Fibroblast of peridontal ligament (primary cell): ENCODE measurements around the gene NGDN.

Experiments
- DNase-seq: peaks from one replicate; pipeline ENCODE4 v3.0.0-alpha.2; 2010; ENCODE audit errors: extremely low read depth

Gene NGDN

DNA sequence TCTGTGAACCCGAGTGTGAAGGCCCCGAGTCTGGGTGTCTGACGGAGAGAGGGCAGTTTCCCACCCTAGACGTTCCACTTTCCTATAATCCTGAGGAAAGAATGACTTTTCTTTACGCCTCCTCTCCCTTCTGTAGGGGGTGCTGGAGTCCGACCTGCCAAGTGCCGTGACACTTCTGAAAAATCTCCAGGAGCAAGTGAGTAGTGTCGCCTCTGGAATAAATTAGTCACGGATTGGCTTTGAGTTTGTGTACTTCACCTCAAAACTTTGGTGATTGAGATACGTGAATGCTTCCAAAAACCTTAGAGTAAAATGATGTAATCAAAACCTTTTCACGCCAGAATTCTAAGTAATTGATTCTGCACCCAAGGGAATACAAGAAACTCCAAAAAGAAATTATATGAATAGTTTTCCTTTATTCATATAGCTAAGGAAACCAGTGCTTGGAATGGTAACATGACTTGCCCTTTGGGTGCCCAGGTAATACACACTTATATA is 452 bp downstream of the NGDN start:
- no peak for DNase-seq

DNA sequence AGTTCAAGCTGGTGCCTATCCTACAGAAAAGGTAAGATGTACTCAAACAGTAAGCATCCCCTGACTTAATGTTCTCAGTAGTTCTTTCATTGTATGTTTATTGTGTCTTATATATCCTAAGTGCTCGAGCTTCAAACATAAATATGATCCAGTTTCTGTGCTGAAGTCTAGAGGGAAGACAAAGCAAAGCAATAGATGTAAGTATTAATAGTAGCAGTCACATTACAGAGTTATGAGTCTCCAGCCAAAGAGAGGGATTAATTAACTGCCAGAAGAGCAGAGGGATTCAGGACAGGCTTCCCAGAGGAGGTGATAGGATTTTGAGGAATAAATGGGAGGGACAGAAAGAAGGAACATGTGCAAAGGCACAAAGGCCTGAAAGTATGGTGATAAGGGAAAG is 1.4 kb downstream of the NGDN start:
- no peak for DNase-seq

DNA sequence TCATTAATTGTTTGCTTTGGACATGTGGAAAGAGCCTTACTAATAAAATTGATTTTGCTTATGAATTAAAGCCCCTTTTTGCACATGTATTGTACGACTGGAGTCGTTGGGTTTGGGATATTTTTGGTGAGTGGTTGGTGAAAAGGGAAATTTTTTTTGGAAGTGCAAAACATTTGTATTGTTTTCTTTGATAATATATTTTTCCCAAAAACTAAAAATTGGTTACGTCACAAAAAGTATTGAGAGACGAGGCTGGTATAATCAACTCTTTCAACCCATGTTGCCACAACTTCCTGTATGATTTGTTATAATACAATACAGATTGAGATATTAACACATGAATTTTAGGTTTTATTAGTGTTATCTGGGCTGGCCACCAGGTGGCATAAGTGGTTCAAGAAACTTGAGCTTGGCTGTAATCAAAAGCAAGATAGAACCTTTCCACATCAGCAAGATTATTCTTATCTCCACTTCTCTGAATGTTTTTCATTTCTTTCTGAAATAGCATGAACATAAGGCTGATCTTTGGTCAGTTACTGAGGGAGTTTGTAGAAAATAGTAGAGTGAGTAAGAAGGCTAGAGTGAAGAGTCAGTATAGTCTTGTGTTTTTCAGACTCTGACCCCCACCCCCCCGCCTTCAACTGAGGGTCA is 8.7 kb downstream of the NGDN start:
- DNase-seq, result peak; percentile 81

DNA sequence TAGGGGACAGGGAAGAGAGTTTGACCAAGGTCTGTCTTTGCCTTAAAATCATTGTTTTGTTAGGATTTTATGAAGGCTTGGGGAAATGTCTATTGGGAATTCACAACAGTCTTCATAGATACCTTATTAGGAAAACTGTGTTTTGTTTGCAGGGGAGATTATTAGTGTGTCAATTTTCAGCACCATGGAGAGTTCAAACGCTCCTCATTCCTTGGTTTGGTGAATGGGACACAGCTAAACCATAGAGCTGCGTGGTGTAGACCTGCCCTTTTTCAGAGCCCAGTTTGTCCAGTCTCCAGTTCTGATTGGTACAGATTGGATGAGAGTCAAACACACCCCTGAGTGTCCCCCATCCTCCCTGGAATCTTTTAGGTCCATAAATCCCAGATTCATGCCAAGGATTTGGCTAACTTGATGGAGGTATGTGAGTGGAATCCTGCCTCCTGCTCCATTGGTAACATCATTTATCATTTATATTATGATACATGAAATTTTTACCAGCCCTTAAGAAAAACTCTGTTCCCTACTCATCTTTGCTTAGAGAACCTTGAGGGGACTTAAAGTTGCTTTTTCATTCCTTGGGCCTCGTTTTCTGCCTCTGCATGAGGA is 12.0 kb downstream of the NGDN start:
- peak; percentile 22 for DNase-seq

DNA sequence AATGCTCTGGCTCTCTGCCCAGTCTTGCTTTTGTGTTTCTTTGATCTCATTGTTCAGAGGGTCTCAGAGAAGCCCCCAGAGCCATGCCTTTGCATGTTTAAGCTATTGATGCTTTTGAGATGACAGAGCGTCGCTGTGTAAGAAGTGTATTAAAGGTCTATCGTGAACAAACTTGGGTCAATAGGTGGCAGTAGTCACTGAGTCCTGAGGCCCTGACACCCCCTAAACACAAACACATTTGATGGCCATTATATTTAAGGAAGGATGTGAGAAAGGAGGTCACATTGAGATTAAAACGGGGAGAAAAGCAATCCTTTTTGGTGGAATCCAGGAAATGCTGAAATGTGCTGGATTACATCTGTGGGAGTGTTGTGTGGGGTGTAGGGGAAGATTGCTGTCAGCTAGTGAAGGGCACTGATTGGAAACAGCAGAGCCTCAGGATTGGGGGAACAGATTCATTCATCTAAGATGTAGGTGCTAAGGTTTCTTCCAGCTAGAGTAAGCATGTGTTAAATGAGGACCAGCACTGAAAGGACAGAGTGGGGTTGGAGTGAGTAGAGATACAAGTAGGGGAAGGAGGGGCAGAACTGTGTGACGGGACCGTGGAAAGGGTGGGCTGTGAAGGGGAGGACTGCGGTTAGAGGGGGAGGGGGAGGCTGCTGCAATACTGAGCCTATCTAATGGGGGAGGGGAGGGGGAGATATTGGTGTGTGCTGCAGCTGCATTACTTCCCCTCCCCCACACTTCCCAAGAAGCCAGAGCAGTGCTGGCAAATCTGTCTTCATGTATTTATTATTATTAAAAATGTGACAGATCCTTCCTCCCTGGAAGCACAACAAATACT is 12.7 kb downstream of the NGDN start:
- no peak for DNase-seq

DNA sequence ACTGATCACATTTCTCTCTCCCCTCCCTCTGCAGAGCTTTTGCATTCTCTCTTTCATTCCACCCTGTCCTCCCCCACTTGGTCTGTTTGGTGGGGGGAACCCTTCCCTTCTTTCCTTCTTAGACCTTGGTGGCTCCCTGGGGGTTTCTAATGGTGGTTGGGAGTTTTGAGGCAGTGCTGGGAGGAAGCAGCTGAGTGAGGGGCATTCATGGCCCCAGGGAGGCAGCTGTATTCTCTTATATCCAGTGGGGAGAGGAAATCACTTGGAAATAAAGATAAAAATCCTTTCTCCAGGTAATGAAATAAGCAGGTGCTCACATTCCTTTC is 13.3 kb downstream of the NGDN start:
- DNase-seq, result no peak

DNA sequence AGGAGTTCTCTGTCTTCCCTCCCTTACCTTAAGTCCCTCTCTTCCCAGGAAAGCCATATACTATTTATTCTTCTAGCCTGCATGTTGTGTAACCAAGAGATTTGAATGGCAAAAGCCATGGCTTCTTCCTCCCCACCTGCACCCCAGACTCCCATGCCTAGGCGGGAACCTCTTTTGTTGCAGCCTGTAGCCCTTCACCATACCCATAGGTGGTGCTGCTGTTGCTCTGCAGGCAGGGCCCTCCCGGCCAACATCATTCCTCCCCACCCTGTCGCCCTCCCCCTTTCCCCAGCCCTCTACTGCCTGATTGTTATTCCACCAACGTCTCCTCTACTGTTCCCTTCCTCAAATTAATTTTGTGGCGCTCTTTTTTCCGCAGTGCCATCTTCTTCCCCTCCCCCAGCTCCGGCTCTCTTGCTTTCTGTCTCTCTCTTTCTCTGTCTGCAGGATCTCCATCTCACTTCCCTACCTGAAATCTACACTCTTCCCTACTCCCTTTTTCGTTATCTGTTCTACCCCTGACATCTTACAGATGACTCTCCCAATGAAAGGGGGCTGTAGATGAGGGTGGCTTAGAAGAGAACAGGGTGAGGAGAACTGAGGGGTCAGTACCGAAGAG is 13.8 kb downstream of the NGDN start:
- DNase-seq, result no peak

DNA sequence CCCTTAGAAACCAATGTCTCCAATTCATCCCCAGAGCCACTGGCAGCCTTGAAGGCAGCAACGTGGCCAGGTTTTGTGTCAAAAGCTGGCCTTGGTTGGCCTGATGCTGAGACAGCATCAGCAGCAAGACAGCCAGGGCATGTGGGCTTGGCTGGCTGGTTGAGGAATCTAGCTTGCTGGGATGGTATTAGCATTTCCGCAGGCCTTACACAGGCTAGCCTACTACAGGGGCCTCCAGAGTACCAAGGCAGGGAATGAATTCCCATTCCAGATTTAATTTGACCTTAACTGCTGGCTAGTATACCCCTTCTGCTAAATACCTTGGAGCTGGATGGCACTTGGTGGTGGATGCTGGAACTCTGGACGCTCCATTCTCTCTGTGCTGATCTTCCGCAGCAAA is 15.8 kb downstream of the NGDN start:
- DNase-seq, result no peak

DNA sequence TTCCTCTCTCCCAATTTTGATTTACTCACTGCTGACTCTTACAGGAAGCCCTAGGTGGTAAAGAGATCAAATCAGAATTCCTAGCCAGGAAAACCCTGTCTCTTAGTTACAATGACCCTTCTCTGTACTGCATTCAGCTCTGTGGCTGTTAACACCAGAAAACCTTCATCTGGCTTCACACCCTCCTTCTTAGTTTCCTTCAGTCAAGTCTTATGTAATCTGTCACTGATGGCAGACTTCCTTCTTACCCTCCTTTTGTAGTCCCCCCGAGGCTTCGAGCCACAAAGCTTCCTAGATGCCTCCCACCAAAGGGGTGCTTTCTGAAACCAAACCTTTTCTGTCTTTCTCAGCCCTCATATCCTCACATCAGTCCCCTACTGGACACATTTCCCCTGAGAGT is 16.5 kb downstream of the NGDN start:
- DNase-seq, result no peak

DNA sequence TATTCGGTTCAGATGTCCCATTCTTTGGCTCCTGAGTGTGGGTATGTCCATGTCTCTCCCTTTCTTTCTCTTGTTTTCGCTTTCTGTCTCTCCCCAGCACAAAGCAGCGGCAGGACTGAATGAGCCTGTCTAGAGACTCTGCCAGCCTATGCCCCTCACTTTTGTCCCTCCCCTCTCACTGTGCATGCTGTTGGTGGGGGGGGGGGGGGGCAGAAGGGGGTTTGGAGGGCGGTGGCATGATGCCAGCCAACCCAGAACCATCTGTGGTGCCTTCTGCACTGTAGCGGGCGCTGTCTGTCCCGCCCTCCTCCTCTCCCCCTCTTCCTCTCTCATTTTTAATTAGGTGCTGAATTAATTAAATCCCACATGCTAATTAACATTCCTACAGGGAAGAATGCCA is 17.7 kb downstream of the NGDN start:
- DNase-seq, result no peak

DNA sequence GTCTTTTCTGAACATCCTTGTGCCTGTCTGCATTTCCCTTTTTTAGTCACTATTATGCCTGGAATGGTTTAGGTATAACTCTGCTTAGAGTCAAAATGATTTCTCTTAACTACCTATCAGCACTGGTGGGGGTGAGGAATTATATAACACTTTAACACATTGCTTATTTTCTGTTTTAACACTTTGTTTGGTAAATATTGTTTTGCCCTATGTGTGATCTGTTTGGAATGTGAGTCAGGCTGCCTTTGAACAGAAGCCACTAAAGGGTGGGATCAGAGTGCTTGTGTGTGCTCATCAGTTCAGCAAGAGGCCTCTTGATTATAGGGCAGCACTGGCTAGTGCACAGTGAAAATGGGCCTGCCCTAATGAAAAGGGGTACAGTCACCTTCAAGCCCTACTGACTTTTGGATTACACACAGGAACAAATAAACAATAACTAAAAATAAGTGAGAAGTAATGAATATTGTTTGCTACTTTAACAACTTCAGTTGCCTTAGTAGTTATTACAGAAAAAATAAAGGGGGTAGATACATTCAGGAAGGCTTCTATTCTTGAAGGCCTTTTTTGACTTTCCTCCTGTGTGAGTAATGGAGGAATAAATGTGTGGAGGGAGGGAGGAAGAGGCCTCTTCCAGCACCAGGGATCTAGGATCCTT is 23.2 kb downstream of the NGDN start:
- no peak for DNase-seq

DNA sequence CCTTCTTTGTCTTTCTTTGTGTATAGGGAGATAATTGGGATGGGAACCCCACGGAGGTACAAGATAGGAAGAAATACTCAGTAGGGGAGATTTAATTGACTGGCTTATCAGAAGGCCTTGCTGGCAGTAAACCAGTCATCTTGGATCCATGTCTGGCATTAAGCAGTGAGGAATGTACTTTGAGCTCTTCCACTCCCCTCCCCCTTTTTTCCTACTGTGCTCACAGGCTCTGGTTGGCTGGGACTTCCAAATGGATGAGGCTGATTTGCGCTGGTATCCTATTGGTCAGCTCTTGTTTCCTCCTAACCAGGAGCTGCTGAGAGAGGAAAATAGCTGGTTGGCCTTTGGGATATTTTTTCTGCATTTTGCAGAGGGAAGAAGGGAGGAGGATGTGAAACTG is 24.7 kb downstream of the NGDN start:
- peak; percentile 17 for DNase-seq

DNA sequence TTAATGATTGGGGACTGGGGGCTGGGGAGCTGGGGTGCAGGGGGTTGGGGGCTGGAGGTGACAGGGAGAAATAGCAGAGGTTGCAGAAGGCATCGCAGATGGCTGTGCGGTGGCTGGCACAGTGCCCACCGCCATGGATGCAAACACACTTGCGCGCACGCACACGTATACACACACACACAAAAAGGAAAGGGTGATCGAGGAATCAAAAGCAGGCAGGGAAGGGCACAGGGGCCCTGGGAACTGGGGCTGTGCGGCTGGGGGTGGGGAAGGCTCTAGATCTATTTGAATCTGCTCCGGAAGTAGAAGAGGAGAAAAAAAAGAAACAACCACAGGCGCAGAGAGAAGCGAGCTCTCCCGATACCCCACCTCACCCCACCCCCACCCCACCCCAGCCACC is 42.7 kb downstream of the NGDN start:
- DNase-seq, result no peak

DNA sequence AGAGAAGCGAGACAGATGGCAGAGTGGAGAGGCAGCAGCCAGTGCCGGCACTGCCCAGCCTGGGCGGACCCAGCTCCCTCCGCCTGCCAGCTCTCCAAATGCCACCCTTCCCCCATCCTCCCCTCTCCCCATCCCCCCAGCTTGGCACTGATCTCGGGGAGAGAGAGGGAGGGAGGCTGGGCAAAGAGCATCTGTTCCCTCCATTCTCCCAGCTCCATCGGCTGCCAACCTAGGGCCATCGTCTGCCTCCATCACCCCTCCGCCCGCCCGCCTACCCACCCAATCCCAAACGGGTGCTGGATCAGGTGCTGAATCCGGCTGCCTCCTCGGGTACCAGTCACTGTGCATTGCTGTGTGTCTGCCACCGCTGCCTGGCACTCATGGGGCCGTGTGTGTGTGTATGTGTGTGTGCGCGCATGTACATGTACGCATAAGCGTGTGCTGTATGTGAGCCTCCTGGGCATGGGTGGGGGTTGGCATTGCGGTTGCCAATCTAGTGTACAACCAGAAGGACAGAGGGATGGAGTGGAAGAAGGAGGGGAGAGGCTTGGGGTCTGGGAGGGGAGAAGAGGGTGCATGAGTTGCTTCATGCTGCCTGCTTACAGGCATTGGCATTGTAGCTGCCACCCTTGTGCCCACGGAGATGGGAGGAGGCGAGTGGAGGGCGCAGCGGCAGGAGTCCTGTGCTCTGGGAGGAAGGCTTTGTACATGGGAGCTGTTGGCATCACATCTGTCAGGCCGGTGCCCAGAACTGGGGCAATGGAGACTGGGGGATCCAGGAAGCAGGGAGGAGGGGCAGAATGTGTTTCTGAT is 43.7 kb downstream of the NGDN start:
- DNase-seq, result no peak

DNA sequence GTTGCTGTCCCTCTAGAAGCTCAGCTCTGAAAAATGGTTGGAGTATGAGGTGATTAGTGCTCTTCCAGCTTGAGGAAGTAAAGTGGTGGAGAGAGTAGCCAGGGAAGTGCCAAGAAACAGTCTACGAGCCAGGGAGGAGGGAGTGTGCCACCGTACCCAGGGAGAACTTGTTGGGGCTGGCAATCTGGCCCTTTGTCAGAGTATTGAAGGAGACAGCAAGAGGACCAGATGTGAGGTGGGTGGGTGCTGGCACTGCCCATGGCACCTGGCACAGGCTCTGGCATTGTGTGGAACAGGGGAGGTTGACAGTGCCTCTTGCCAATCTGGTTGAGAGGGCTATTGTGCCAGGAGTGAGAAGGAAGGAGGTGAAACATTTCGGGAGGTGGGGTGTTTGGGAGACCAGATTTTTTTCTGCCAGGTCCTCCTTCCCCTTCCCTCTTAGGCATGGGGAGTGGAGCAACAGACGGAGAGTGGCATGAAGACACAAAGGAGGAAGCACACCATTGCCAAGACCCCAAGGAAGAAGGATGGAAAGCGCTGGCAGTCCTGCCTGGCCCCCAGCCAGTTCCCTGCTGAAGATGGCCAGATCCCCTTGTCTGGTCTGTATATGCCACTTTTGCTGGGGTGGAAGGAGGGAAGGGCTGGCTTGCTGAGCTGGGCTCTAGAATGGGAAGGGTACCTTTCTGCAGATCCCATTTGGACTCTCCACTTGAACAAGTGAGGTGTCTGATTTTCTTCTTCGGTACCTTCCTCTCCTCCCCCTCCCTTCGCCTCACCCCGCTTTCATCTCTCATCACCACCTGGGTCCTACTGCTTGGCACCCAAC is 44.5 kb downstream of the NGDN start:
- no peak for DNase-seq

DNA sequence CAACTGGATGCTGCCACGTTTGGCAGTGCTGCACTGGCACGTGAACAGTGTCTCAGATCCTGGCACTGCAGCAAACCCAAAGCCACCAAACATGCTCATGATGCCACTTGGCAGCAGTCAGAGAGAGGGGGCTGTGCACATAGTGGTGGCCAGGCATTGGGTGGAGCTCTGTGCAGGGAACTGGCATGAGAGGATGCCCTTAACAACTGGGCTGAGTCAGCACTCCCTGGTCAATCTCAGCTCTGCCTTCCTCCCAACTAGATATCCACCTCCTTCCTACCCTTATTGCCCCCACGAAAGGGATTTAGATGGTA is 45.1 kb downstream of the NGDN start:
- no peak for DNase-seq

DNA sequence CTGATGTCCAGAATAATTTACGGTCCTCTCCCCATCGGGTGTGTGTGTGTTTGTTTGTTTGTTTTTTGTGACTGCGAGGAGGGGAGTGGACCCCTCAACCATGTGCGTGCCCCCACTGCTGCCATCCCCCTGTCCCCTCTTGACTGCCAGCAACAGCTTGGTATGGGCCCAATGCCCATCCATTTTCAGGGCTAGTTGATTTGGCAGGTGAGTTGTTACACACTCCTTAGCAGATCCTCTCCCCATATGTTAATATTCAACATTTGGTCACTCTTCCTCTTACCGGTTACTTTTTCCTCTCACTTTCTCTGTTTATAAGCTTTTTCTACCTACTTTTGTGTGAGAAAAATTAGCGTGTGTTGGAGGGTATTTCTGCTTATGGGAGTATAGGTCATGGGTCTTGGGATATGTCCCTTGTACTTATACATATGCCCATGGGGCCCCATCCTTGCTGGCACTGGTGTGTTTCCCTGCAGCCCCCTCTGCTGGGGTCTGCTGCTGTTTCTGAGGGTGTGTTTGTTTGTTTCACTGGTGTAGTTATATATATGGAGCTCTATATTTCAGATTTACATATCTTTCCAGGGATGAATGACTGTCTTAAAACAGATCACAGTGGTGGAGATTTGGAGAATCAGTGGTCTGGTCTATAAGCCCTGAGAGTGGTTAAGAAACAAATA is 48.3 kb downstream of the NGDN start:
- DNase-seq, result no peak

DNA sequence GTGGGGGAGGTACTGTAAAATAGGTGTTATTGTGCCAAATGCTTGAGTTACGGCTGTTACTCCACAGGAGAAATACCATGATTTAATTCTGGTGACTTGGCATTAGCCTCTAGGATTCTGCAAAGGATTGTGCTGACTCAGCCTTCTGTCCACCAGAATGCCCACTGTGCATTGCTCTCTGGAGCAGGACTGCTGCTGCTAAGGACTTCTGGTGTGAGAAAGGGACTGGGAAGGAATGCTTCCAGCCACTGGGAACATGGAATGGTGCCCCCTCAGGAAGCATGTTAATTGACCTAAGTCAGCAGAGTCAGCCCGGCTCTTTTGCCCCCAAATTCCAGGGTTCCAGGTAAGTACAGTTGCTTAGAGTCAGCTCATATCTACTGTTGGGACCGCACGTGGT is 49.2 kb downstream of the NGDN start:
- DNase-seq, result peak; percentile 1

DNA sequence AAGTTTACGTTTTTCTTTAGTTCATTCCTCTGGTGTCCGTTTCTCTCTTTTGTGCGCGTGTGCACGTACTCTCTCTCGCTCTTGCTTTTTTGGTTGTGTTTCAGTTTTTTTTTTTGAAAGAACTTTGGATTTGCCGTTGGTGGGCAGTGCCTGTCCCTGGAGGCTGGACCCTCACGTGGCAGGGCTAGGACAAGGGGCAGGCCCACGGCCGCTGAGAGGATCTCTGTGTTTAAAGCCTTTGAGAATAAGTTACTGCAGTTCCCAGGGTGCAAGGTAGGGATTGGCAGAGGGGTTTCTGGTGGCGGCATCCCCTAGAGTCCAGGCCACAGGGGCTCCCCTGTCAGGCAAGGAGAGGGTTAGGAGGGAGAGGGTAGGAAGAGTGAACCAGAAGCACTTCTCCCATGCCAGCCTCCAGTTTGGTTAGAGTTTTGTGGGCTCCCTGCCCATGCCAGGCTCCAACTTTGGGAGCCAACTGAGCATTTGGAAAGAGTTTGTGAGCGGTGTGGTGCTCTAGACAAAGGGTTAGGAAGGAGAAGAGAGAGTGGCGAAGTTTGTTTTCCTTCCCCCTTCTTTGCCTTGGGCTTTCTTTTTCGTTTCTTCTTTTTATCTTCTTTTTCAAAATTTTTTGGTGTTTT is 51.5 kb downstream of the NGDN start:
- DNase-seq, result no peak
